GM12878 (cell line): ENCODE data around the gene RAMP1. TPM values are rescaled to one million over a fixed set of nuclear protein-coding genes. Genes with fewer than 3 reads are reported as not detected.

ENCODE experiments used
- ATAC-seq: fragments of 200-7000 bp; cut with Tn5 transposase; 3 replicates; pipeline ENCODE4 v1.9.1; 2020; ENCODE audit warnings: mild to moderate bottlenecking, moderate library complexity
- BruUV-seq: library from RNA; stranded (reverse); fragments of 400-500 nt; replicated peaks from 2 replicates; lab custom pipeline; 2021; lab: Mats Ljungman, UMichigan
- CTCF ChIA-PET: fragments of 300-600 bp; sonication (Branson Sonifier 250); formaldehyde crosslinking; extraction: SDS; loops from one replicate; lab custom pipeline; 2021; ENCODE audit warnings: inconsistent platforms; lab: Yijun Ruan, JAX
- POLR2A ChIA-PET: fragments of 350-600 bp; formaldehyde crosslinking; extraction: SDS; loops from one replicate; lab custom pipeline; 2021; ENCODE audit warnings: inconsistent platforms; lab: Charles Lee
- RAD21 ChIA-PET: fragments of 300-600 bp; sonication (Branson Sonifier 250); formaldehyde crosslinking; loops from one replicate; lab custom pipeline; 2023; ENCODE audit warnings: antibody characterized with exemption; ENCODE audit not compliant: unreplicated experiment; lab: Charles Lee
- SMC1A ChIA-PET: fragments of 300-600 bp; sonication (Branson Sonifier 250); formaldehyde crosslinking; loops from one replicate; lab custom pipeline; 2023; ENCODE audit not compliant: unreplicated experiment, uncharacterized antibody; lab: Charles Lee
- DNase-seq: peaks from one replicate; pipeline ENCODE4 v3.0.0-alpha.2; 2011; ENCODE audit warnings: low read depth, low spot score
- FAIRE-seq: peaks from 3 replicates; lab custom pipeline; 2011; peaks lifted over from hg19 to GRCh38; lab: Jason Lieb, UNC
- H2AFZ ChIP-seq: 2 replicates; pipeline ENCODE4 v1.6.0; 2011; ENCODE audit warnings: low read depth, low read length, control low read depth; ENCODE audit not compliant: control insufficient read depth
- H3K27ac ChIP-seq: 2 replicates; pipeline ENCODE4 v1.5.1; 2011; ENCODE audit warnings: control low read depth; ENCODE audit not compliant: control insufficient read depth, insufficient read depth
- H3K27me3 ChIP-seq, 2 experiments: replicated peaks in 1 of 2; 2 replicates each; pipeline versions ENCODE4 v1.6.0 to v1.6.1; 2011; ENCODE audit warnings: low read length in 1 of 2; ENCODE audit not compliant: control insufficient read depth in 2 of 2, insufficient read depth in 2 of 2
- H3K36me3 ChIP-seq, 2 experiments: 2 replicates each; pipeline ENCODE4 v1.5.1; 2011; ENCODE audit warnings: low read length in 1 of 2; ENCODE audit not compliant: control insufficient read depth in 2 of 2, insufficient read depth in 2 of 2
- H3K4me1 ChIP-seq: 2 replicates; pipeline ENCODE4 v1.6.1; 2011; ENCODE audit warnings: mild to moderate bottlenecking, low read length, moderate library complexity, mixed read lengths; ENCODE audit not compliant: control insufficient read depth, insufficient read depth
- H3K4me2 ChIP-seq: 2 replicates; pipeline ENCODE4 v1.6.0; 2011; ENCODE audit warnings: control low read depth; ENCODE audit not compliant: control insufficient read depth, insufficient read depth
- H3K4me3 ChIP-seq: fragments of 200-600 bp; sonication (generic); 2 replicates; pipeline ENCODE4 v1.5.1; 2016
- H3K79me2 ChIP-seq: 2 replicates; pipeline ENCODE4 v1.6.0; 2011; ENCODE audit warnings: low read length; ENCODE audit not compliant: control insufficient read depth, insufficient read depth
- H3K9ac ChIP-seq: 2 replicates; pipeline ENCODE4 v1.8.0; 2011; ENCODE audit warnings: low read length, control low read depth, mixed read lengths; ENCODE audit not compliant: control insufficient read depth, insufficient read depth
- H3K9me3 ChIP-seq: replicated peaks from 3 replicates; pipeline ENCODE4 v1.5.1; 2011; ENCODE audit warnings: mild to moderate bottlenecking, low read length; ENCODE audit not compliant: control insufficient read depth, insufficient read depth
- H4K20me1 ChIP-seq: 2 replicates; pipeline ENCODE4 v1.6.0; 2011; ENCODE audit not compliant: control insufficient read depth, insufficient read depth
- ATF2 ChIP-seq: IDR thresholded peaks from 2 replicates; pipeline ENCODE4 v1.6.1; 2012; ENCODE audit warnings: low read length, inconsistent platforms
- BCL11A ChIP-seq: IDR thresholded peaks from 2 replicates; pipeline ENCODE4 v1.6.1; 2011; ENCODE audit warnings: low read depth, low read length
- CBX5 ChIP-seq: sonication (generic); IDR thresholded peaks from 2 replicates; pipeline ENCODE4 v1.6.1; 2016; ENCODE audit warnings: low read depth, moderate library complexity, mild to moderate bottlenecking, inconsistent platforms
- HDGF ChIP-seq: fragments of 450-650 bp; IDR thresholded peaks from 2 replicates; pipeline ENCODE4 v1.6.1; 2016; ENCODE audit warnings: antibody characterized with exemption
- IRF4 ChIP-seq: IDR thresholded peaks from 2 replicates; pipeline ENCODE4 v1.6.1; 2011; ENCODE audit warnings: low read depth, low read length
- JUNB ChIP-seq: IDR thresholded peaks from 2 replicates; pipeline ENCODE4 v1.6.1; 2016; ENCODE audit warnings: antibody characterized with exemption, mild to moderate bottlenecking
- JUND ChIP-seq: IDR thresholded peaks from 2 replicates; pipeline ENCODE4 v1.6.1; 2012; ENCODE audit warnings: low read depth, mild to moderate bottlenecking, low read length, improper control_type of control experiment, moderate library complexity
- MEF2A ChIP-seq: IDR thresholded peaks from 2 replicates; pipeline ENCODE4 v1.6.1; 2011; ENCODE audit warnings: low read depth, mild to moderate bottlenecking, low read length, moderate library complexity; ENCODE audit not compliant: insufficient read depth
- MTA3 ChIP-seq: IDR thresholded peaks from 2 replicates; pipeline ENCODE4 v1.6.1; 2012; ENCODE audit warnings: low read length, inconsistent platforms, borderline replicate concordance
- MYB ChIP-seq: fragments of 150-350 bp; IDR thresholded peaks from 2 replicates; pipeline ENCODE4 v1.6.1; 2014; ENCODE audit warnings: mild to moderate bottlenecking, low read depth, low read length, borderline replicate concordance
- NR2C1 ChIP-seq: fragments of 450-650 bp; IDR thresholded peaks from 2 replicates; pipeline ENCODE4 v1.6.1; 2017; ENCODE audit warnings: antibody characterized with exemption, mild to moderate bottlenecking, moderate library complexity
- NR2C2 ChIP-seq: IDR thresholded peaks from 2 replicates; pipeline ENCODE4 v1.6.1; 2011; ENCODE audit warnings: borderline replicate concordance, low read depth; ENCODE audit not compliant: control insufficient read depth, insufficient read length
- NR2F1 ChIP-seq: fragments of 450-650 bp; conservative IDR thresholded peaks from 2 replicates; pipeline ENCODE4 v1.6.1; 2017; ENCODE audit warnings: mild to moderate bottlenecking
- PAX5 ChIP-seq: IDR thresholded peaks from 2 replicates; pipeline ENCODE4 v1.6.1; 2011; ENCODE audit warnings: low read depth, low read length, borderline replicate concordance
- PKNOX1 ChIP-seq: fragments of 450-650 bp; IDR thresholded peaks from 2 replicates; pipeline ENCODE4 v1.6.1; 2016; ENCODE audit warnings: mild to moderate bottlenecking
- POU2F2 ChIP-seq: IDR thresholded peaks from 3 replicates; pipeline ENCODE4 v1.6.1; 2011; ENCODE audit warnings: low read depth, mild to moderate bottlenecking, low read length, borderline replicate concordance
- RFX5 ChIP-seq: IDR thresholded peaks from 2 replicates; pipeline ENCODE4 v1.6.1; 2011; ENCODE audit warnings: low read depth, low read length, improper control_type of control experiment
- SRF ChIP-seq, 2 experiments: IDR thresholded peaks; 2 replicates each; pipeline ENCODE4 v1.6.1; 2011; ENCODE audit warnings: low read depth in 2 of 2, low read length in 2 of 2, mild to moderate bottlenecking in 1 of 2, moderate library complexity in 1 of 2
- STAT3 ChIP-seq: IDR thresholded peaks from 2 replicates; pipeline ENCODE4 v1.6.1; 2011; ENCODE audit warnings: low read depth, low read length, improper control_type of control experiment
- TCF7 ChIP-seq: IDR thresholded peaks from 2 replicates; pipeline ENCODE4 v1.6.1; 2014; ENCODE audit warnings: antibody characterized with exemption, borderline replicate concordance
- ZNF622 ChIP-seq: fragments of 450-650 bp; IDR thresholded peaks from 2 replicates; pipeline ENCODE4 v1.6.1; 2017; ENCODE audit warnings: mild to moderate bottlenecking, inconsistent platforms
- WGBS: methylation state at CpG from one replicate; pipeline ENCODE4 v1.1.6; 2016; ENCODE audit warnings: low lambda C conversion rate; ENCODE audit not compliant: insufficient replicate concordance, insufficient coverage; ENCODE audit errors: missing lambda C conversion rate; 5-methylcytosine and 5-hydroxymethylcytosine counted together
- in situ Hi-C: fragments of 300-500 bp; cut with MboI; formaldehyde crosslinking; loops from 9 replicates; pipeline ENCODE4 v1.14.3; 2018; ENCODE audit warnings: mixed read lengths
- intact Hi-C: fragments of 100-400 bp; cut with micrococcal nuclease; formaldehyde crosslinking; loops from one replicate; pipeline ENCODE4 v1.14.2; 2022; ENCODE audit not compliant: unreplicated experiment
- polyA plus RNA-seq, 11 experiments: library from polyadenylated mRNA; depleted of rRNA in 4 of 11; unstranded in 6 of 11; stranded (reverse) in 5 of 11; fragments of >200 nt; fragmentation: Nextera tagmentation in 4 of 11; fragmentation: Illumina TruSeq in 1 of 11; extraction: Ambion mirVana in 4 of 11; extraction: Trizol in 1 of 11; gene quantifications; 1 replicate in 1 of 11; 2 replicates in 10 of 11; pipeline versions ENCODE4 v1.2.1 to v1.2.3, GENCODE V29; 2011 to 2016; ENCODE audit warnings: inconsistent platforms in 2 of 11, missing spikeins in 2 of 11, low read depth in 1 of 11
- total RNA-seq, 4 experiments: library from RNA; depleted of rRNA in 3 of 4; stranded (reverse); fragments of >200 nt in 3 of 4; fragmentation: Illumina TruSeq in 1 of 4; extraction: Trizol in 1 of 4; gene quantifications; 2 replicates each; pipeline versions ENCODE4 v1.2.1 to v1.2.3, GENCODE V29; 2013 to 2021
- TF ChIP-seq, protein P1 (sequence below): fragments of 450-650 bp; IDR thresholded peaks from 2 replicates; pipeline ENCODE4 v1.6.1; 2016; ENCODE audit warnings: mild to moderate bottlenecking

The RAMP1 gene
- total and polyA plus RNA-seq, 10 of the 15 experiments (the other 5 are each of a cell fraction or from before 2014, with no cell fraction given), result 0.11 to 0.19 (median 0.12) TPM; not detected in 7

DNA sequence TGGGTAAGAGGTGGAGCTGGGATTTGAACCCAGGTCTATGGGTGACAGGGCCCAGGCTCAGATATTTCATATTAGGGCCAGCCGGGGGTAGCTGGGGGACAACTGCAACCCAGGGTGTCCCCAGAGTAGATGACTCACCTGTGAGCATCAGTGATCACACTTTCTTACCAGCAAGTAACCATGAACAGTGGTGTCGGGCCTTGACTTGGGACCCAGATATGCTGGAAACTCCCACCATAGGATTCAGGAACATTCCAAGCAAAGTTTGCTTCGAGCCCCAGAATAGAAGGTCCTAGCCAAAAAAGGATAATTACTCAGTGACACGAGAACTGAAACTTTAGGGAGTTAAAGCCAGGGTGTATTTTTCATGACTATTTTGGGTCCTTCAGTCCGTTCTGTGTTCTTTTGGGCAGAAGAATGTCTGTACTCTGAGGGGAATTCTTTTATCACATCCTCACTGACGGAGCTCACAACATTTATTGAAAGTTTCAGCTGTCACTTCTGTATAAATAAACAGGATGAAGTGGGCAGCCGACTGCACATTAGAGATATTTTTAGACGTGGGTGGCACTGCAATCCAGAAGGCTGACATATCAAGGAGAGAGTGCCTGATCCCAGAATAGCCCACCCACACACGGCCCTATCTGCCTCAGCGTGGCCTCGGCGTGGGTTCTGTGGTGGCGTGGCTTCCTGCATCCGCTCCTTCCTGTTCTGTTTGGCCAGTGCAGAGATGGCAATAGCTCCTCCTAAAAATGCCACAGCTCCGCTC, 45.6 kb downstream of the RAMP1 start:
- intact Hi-C loops, result no loop called here
- Histone ChIP-seq H3K79me2 (no peaks in the 10 kb centered on the region), H3K27ac (peak overlapping the region; percentile 74), H3K9ac (peak overlapping the region; percentile 47), H3K27me3 (no peaks in the 10 kb centered on the region), H2AFZ (peak overlapping the region; percentile 51), H3K36me3 (no peaks in the 10 kb centered on the region), H4K20me1 (no peaks in the 10 kb centered on the region), H3K9me3 (no peaks in the 10 kb centered on the region), H3K4me3 (no peak overlapping the region), H3K4me1 (peaks cover 15% of the 10 kb centered on the region), H3K4me2 (peak overlapping the region; percentile 77)
- FAIRE-seq (peak; percentile 80), DNase-seq (peak; percentile 53), ATAC-seq (peak; percentile 79)
- BruUV-seq, result TSS peak; percentile 62
- SMC1A ChIA-PET, result interaction anchor here (0.6 to 1.4 kb wide), 12 partner anchors 11 to 271 kb away, joined by 3 to 4 read pairs (median 3); no protein-coding TSS in a partner anchor
- in situ Hi-C loops, result no loop called here
- CTCF ChIA-PET, result interaction anchor here (0.5 to 1.3 kb wide), 3 partner anchors 15 to 100 kb away, joined by 3 read pairs; no protein-coding TSS in a partner anchor
- RAD21 ChIA-PET, result interaction anchor here (0.6 to 1.6 kb wide), 8 partner anchors 13 to 204 kb away, joined by 3 to 6 read pairs (median 4); no protein-coding TSS in a partner anchor
- POLR2A ChIA-PET, result interaction anchor here (0.6 to 1.0 kb wide), 2 partner anchors 86 to 140 kb away, joined by 3 to 6 read pairs; no protein-coding TSS in a partner anchor
- 8% methylated on average over 15 of the region's 15 CpGs for WGBS
- TF ChIP-seq BCL11A, result peak; percentile 43; the same call in 1 of the 2 replicates
- TF ChIP-seq RFX5, result no peak
- no peak for TF ChIP-seq JUNB
- no peak for TF ChIP-seq CBX5
- no peak for TF ChIP-seq MTA3
- no peak for TF ChIP-seq NR2C2
- no peak; the same call in 1 of the 2 replicates for TF ChIP-seq ATF2
- no peak for TF ChIP-seq POU2F2
- peak; percentile 62; the same call in 1 of the 2 replicates for TF ChIP-seq MEF2A
- no peak for TF ChIP-seq STAT3
- TF ChIP-seq MYB, result no peak
- no peak for TF ChIP-seq SRF (IDR thresholded peaks at IDR 0.05; ENCODE audit: low read depth in 2 of 2, low read length in 2 of 2)
- TF ChIP-seq PAX5, result peak; percentile 43; the same call in 1 of the 2 replicates
- TF ChIP-seq, protein P1, sequence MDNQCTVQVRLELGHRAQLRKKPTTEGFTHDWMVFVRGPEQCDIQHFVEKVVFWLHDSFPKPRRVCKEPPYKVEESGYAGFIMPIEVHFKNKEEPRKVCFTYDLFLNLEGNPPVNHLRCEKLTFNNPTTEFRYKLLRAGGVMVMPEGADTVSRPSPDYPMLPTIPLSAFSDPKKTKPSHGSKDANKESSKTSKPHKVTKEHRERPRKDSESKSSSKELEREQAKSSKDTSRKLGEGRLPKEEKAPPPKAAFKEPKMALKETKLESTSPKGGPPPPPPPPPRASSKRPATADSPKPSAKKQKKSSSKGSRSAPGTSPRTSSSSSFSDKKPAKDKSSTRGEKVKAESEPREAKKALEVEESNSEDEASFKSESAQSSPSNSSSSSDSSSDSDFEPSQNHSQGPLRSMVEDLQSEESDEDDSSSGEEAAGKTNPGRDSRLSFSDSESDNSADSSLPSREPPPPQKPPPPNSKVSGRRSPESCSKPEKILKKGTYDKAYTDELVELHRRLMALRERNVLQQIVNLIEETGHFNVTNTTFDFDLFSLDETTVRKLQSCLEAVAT, result no peak
- no peak for TF ChIP-seq ZNF622
- TF ChIP-seq NR2F1, result no peak; the same call in 1 of the 2 replicates
- peak; percentile 56; the same call in 1 of the 2 replicates for TF ChIP-seq PKNOX1
- no peak for TF ChIP-seq HDGF
- TF ChIP-seq TCF7, result no peak
- TF ChIP-seq NR2C1, result no peak
- no peak for TF ChIP-seq IRF4
- no peak for TF ChIP-seq JUND
